Memory B cell (primary cell): ENCODE measurements around the gene CDC6.

Experiments
- ATAC-seq: fragments of 150-1000 bp; cut with Tn5 transposase; 2 replicates; pipeline ENCODE4 v1.10.0; 2021; ENCODE audit warnings: low read depth, mild to moderate bottlenecking, moderate library complexity
- DNase-seq, 2 donors: peaks; one replicate each; pipeline ENCODE4 v3.0.0; 2022; ENCODE audit warnings: low spot score in 2 of 2
- H3K27ac Mint-ChIP-seq: one replicate; pipeline ENCODE4 v1.8.0; 2022; ENCODE audit warnings: mild to moderate bottlenecking, moderate library complexity, mixed read lengths
- H3K27me3 Mint-ChIP-seq: one replicate; pipeline ENCODE4 v1.8.0; 2022; ENCODE audit warnings: mixed read lengths
- H3K36me3 Mint-ChIP-seq: one replicate; pipeline ENCODE4 v1.8.0; 2022; ENCODE audit warnings: mild to moderate bottlenecking, mixed read lengths
- H3K4me1 Mint-ChIP-seq: one replicate; pipeline ENCODE4 v1.8.0; 2022; ENCODE audit warnings: mixed read lengths
- H3K4me3 Mint-ChIP-seq: one replicate; pipeline ENCODE4 v1.8.0; 2022; ENCODE audit warnings: mild to moderate bottlenecking, moderate library complexity, mixed read lengths
- H3K9me3 Mint-ChIP-seq: one replicate; pipeline ENCODE4 v1.8.0; 2022; ENCODE audit warnings: mixed read lengths

Gene CDC6

DNA sequence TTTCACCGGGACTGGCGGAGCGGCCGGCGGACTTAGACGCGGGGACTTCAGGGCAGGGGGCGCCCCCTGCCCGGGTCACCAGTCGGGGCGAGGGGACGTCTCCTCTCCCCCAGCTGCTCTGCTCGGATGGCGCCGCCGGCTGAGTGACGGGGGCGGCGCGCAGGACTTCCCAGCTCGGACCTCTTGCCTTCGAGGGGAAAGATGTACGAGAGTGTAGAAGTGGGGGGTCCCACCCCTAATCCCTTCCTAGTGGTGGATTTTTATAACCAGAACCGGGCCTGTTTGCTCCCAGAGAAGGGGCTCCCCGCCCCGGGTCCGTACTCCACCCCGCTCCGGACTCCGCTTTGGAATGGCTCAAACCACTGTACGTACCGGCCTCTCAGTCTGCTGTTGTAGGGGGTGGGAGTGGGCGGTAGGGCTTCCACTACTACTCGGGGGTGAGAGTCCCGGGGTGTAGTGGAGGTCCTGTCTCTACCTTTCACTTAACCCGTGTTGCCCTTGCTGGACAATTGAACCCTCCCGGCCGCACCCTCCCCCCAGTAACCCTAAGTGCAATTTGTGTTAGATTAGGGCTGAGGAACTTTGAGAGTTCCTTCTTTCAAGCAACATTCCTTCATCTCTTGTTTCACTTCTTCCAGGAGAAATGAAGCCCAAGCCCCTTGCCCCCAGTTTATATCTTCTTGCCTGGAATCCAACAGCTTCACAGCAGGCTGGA is 55.0 kb downstream of the CDC6 start:
- peaks cover 9% of the 10 kb centered on the region for H3K36me3 Mint-ChIP-seq
- peaks cover 71% of the 10 kb centered on the region for H3K4me1 Mint-ChIP-seq
- ATAC-seq (no peak), DNase-seq (peak in 1 of 2 donors; percentile 24)
- H3K27ac Mint-ChIP-seq = peak overlapping the region; percentile 82
- no peaks in the 10 kb centered on the region for H3K27me3 Mint-ChIP-seq
- no peaks in the 10 kb centered on the region for H3K9me3 Mint-ChIP-seq
- H3K4me3 Mint-ChIP-seq = peak overlapping the region; percentile 82

DNA sequence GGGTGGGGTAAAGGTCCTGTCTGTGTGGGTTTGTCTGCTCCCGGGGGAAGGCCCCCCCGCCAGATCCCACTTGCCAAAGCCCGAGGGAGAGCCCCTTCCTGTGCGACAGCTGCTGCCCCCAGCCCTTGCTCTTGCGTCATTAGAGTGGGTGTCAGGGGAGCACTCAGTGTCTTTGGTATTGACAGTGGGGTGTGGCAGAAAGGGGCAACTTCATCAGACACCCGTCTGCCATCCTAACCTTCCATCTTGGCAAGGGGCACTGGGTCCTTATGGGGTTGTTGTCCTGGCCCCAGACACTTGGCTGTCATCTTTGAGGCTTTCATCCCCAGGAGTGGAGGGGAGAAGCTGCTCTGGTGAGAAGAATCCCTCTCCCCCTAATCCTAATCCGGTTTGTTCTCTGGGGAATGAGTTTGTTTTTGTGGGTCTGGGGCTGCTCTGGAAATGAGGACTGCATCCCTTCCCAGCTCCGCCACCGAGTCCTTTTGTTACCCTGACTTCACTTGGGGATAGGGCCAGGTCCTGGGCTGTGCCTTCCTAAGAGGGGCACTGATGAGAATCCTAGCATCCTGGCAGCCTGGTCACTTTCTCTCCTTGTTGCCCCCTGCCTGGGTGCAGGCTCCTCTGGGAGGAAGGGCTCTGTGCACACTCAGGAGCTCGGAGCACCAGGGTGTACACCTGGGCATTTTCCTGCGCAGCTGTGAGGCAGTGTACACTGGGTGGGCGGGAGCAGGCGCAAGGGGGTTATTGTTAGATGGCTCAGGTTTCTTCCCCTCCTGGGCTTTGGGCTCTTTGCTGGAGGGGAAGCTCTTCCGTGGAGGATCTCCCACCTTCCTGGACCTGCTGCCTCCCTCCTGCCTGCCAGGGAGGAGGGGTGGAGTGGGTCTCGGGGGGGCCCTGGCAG is 55.8 kb downstream of the CDC6 start:
- DNase-seq = peak in 1 of 2 donors; percentile 41
- peaks cover 9% of the 10 kb centered on the region for H3K36me3 Mint-ChIP-seq
- H3K9me3 Mint-ChIP-seq = no peaks in the 10 kb centered on the region
- peak; percentile 2 for ATAC-seq
- H3K4me1 Mint-ChIP-seq = peaks cover 75% of the 10 kb centered on the region
- H3K4me3 Mint-ChIP-seq = peak overlapping the region; percentile 82
- peak overlapping the region; percentile 82 for H3K27ac Mint-ChIP-seq
- no peaks in the 10 kb centered on the region for H3K27me3 Mint-ChIP-seq

DNA sequence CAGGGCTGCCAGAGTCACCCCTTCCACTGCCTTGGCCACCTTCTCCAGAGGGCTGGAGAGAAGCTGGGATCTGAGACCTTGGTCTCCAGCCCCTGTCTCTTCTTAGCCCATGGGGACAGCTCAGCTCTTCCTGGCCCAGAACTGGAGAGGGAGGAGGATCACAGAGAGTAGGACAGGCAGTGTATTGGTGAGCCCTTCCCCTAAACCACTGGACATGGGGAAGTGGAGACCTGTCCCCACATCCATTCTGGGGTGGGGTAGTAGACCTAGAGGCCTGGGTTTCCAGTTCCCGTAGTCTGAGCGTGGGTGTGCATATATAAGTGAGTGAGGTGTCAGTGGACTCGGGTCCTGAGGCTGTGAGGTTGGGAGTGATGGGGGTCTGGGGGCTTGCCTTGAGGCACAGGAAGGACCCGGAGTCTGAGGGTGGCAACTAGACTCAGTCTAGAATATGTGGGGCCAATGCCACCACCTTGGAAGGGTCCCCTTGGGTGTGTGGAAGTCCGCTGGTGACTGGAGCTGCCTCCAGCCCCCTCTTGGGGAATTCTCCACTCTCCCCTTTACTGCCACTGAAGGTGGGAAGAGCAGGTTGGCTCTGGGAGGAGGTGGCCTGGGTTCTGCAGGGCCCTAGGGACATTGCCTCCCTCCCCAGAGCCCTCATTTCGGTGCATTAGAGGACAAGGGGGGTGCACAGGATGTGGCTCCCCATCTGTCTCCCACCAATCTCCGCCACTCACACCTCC is 56.9 kb downstream of the CDC6 start:
- Mint-ChIP-seq H3K4me1 (peaks cover 81% of the 10 kb centered on the region), H3K27ac (peak overlapping the region; percentile 82), H3K27me3 (no peaks in the 10 kb centered on the region), H3K9me3 (no peaks in the 10 kb centered on the region), H3K4me3 (peak overlapping the region; percentile 62), H3K36me3 (peaks cover 12% of the 10 kb centered on the region)
- no peak for ATAC-seq
- peak in 1 of 2 donors; percentile 38 for DNase-seq

DNA sequence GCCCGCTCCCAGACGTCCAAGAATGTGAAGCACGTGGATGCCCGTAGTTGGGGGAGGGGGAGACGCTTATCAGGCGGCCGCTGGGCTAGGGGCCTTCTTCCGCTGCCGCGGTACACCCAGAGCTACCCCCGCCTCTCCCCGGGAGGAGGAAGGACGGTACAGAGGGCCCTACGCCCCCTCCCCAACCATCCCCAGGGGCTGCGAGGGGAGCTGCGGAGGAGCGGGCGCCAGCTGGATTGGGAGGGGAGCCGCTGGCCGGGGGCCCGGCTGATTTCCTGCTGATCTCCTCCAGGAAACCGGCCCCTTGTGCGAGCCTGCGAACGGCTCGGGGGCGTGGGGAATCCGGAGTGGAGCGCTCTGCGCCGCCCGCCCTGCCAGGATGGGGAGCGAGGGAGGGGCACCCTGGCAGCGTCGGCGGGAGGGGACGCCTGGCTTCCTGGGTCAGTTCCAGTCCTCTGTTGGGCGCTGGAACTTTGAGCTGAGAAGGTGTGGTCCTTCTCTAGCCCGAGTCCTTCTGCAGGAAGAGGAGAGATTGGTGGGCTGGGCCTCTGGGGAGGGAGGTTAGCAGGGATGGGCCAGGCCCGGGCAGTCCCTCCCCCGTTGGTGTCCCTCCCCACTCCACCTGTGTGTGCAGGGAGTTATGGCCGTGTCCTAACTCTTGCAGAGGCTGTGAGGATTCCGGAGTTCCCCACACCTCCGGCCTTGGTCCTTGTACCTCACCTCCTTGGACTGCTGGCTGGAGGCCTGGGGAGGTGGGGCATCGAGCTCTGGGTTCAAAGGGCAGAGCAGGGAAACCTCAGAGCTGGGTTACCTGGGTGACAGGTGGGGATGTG is 57.7 kb downstream of the CDC6 start:
- Mint-ChIP-seq H3K27me3 (no peaks in the 10 kb centered on the region), H3K27ac (peak overlapping the region; percentile 82), H3K4me3 (peak overlapping the region; percentile 62), H3K36me3 (peaks cover 7% of the 10 kb centered on the region), H3K4me1 (peaks cover 77% of the 10 kb centered on the region), H3K9me3 (no peaks in the 10 kb centered on the region)
- ATAC-seq (no peak), DNase-seq (peak in 1 of 2 donors; percentile 38)

DNA sequence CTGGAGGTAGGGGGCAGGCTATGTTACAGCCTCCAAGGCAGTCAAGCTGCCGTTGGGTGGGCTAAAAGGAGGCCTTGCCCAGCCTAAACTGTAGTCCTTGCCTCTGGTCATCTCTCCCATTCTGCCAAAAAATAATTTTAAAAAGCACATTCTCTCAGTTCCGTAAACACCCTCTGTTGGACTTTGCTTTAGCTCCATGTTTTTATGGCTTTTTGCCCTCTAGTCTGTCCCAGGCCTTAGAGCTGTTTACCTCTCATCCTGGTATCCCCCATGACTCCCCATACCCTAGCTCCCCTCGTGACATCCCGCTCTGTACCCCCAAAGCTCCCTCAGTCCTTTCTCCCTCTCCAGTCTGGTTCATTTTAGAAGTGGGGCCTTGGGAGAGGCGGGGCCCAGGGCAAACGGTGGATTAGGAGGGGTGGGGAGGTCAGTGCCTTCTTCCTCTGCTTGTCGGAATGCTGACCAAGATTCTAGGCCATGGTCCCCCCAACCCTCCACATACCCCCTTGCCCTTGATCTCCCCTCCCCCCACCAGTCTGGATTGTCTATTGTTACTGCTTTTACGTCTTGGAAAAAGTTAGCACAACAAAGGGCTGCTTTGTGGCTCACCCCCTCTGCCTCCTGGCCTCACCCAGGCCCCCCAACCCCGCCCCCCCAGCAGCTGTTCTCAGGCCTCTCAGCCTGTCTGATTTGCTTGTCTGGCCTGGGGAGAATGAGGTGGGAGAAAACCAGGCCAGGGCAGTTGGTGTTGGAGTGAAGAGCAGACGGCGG is 58.5 kb downstream of the CDC6 start:
- Mint-ChIP-seq H3K27me3 (no peaks in the 10 kb centered on the region), H3K4me1 (peaks cover 71% of the 10 kb centered on the region), H3K27ac (peak overlapping the region; percentile 82), H3K4me3 (peak overlapping the region; percentile 62), H3K36me3 (peaks cover 6% of the 10 kb centered on the region), H3K9me3 (no peaks in the 10 kb centered on the region)
- peak in 1 of 2 donors; percentile 12 for DNase-seq
- no peak for ATAC-seq

DNA sequence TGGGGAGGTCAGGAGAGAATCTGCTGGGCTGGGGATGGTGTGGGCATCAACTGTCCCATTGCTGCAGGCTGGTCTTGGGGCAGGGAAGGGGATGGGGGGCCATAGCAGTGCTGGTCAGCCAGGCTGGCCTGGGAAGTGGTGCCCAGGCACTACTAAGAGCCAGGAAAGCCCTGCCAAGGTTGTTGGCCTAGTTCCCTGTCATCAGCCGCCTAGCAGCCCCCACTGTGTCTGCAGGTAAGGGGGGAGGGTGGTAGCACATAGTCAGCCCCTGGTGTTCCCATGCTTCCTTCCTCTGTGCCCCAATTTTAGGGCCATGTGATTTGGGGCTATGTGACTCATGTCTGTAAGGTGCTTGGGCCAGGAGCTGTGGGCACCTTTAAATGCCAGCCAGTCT is 59.1 kb downstream of the CDC6 start:
- Mint-ChIP-seq H3K9me3 (no peaks in the 10 kb centered on the region), H3K4me3 (peak overlapping the region; percentile 51), H3K4me1 (peaks cover 70% of the 10 kb centered on the region), H3K36me3 (peaks cover 6% of the 10 kb centered on the region), H3K27me3 (no peaks in the 10 kb centered on the region), H3K27ac (peak overlapping the region; percentile 82)
- no peak for DNase-seq
- no peak for ATAC-seq

DNA sequence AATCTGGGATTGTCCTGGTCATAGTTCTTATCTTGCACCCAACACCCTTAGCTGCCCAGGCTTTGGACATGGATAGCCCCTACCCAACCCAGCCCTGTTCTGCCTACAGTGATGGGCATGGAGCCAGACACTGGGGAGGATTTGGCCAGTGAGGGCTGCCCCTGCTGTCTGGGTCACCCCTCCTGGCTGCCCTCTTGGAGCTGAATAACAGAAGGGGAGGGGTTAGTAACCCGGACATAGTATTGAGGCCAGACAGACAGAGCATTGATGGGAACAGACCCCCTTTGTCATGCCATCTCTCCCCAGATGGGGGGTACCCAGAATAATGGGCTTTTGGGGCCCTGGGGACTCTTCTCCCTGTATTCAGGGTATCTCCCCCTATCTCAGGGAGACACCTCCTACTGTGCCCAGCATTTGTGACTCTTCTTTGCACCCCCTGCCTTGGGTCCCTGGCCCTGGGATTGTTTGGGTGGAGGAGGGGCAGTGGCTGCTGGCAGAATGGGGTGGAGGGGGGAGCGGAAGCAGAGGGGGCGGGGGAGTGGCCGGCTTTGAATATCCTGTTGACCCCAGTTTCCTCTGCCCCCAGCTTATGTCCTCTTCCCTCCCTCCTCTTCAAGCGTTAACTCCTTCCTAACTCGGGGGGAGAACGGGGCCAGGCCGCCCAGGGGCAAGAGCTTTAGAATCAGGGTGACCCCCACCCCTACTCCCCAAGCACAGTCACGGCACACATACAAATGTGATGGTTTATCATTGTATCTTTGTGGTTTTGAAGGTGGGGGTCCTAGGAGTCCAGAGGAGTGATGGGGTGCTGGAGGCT is 59.8 kb downstream of the CDC6 start:
- H3K27ac Mint-ChIP-seq = peak overlapping the region; percentile 82
- no peaks in the 10 kb centered on the region for H3K27me3 Mint-ChIP-seq
- H3K9me3 Mint-ChIP-seq = no peaks in the 10 kb centered on the region
- no peak for ATAC-seq
- peaks cover 8% of the 10 kb centered on the region for H3K36me3 Mint-ChIP-seq
- peaks cover 73% of the 10 kb centered on the region for H3K4me1 Mint-ChIP-seq
- peak overlapping the region; percentile 51 for H3K4me3 Mint-ChIP-seq
- no peak for DNase-seq

DNA sequence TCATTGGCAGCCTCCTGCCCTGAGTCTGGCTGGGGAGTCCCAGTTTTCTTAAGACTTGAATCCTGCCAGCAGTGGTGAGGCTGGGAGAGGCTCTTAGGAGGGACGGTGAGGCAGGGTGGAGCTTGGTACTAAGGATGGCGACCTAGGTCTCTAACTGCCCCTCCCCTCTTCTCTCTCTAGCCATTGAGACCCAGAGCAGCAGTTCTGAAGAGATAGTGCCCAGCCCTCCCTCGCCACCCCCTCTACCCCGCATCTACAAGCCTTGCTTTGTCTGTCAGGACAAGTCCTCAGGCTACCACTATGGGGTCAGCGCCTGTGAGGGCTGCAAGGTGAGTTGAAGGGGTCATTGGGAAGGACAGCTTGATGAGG is 60.4 kb downstream of the CDC6 start:
- Mint-ChIP-seq H3K36me3 (peaks cover 12% of the 10 kb centered on the region), H3K4me3 (peak overlapping the region; percentile 51), H3K4me1 (peaks cover 74% of the 10 kb centered on the region), H3K27me3 (no peaks in the 10 kb centered on the region), H3K27ac (peak overlapping the region; percentile 82), H3K9me3 (no peaks in the 10 kb centered on the region)
- DNase-seq (no peak), ATAC-seq (no peak)

DNA sequence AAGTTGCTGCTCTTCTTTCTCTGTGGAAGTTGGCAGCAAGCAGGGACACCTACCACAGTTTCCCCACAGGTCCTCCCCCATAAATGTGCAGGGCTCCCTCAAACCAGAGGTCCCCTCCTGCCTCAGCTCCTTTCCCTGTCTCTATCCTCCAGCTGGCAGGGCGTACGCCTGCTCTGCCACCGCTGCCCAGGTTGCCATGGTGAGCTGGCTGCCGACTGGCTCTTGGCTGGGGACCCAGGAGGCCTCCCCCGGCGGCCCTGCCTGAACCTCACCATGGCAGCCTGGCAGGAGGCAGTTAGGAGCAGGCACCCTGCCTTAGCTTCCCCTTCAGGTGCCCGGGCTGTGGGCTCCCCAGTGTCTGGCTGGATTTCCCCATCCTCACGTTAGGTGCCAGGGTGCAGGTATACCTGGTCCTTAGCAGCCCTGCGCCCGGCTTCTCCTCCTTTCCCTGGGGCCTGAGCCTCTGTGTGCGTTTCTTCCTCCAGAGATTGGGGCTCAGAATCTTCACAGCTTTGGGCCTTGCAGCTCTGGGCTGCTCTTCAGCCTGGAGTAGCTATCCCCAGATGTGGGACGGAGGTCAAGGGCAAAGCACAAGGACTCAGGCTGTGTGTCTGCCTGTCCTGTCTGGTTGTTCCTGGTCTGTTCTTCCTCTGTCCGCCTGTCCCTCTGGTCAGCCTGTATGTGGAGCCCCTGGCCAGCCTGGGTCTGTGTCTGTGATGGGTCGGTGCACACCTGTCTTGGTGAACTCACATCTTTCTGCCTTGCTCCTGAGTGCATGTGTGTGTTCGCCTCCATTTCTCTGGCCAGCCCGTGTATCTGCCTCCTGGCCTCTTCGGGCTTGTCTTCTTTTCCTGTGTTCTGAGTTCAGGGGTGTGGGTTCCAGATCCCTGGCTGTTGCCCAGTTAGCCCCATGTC is 61.1 kb downstream of the CDC6 start:
- Mint-ChIP-seq H3K4me1 (peaks cover 67% of the 10 kb centered on the region), H3K9me3 (no peaks in the 10 kb centered on the region), H3K27ac (peak overlapping the region; percentile 82), H3K4me3 (peak overlapping the region; percentile 36), H3K36me3 (peaks cover 12% of the 10 kb centered on the region), H3K27me3 (no peaks in the 10 kb centered on the region)
- ATAC-seq = no peak
- no peak for DNase-seq

DNA sequence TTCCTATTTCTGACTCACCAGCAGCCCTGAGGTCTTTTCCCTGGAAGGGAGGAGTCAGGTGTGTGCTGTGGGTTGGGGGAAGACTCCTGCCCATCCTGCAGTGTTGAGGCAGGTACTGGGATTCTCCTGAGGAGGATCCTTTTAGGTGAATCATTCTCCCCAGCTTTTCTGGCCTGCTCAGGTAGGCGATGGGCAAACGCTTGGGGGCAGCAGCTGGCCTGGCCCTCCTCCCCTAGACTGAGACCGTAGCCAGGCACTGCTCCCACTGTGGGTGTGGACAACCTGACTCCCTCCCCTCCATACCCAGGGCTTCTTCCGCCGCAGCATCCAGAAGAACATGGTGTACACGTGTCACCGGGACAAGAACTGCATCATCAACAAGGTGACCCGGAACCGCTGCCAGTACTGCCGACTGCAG is 61.8 kb downstream of the CDC6 start:
- Mint-ChIP-seq H3K36me3 (peaks cover 12% of the 10 kb centered on the region), H3K4me3 (no peak overlapping the region), H3K27ac (peak overlapping the region; percentile 52), H3K4me1 (peaks cover 60% of the 10 kb centered on the region), H3K9me3 (no peaks in the 10 kb centered on the region), H3K27me3 (no peaks in the 10 kb centered on the region)
- DNase-seq (no peak), ATAC-seq (no peak)

DNA sequence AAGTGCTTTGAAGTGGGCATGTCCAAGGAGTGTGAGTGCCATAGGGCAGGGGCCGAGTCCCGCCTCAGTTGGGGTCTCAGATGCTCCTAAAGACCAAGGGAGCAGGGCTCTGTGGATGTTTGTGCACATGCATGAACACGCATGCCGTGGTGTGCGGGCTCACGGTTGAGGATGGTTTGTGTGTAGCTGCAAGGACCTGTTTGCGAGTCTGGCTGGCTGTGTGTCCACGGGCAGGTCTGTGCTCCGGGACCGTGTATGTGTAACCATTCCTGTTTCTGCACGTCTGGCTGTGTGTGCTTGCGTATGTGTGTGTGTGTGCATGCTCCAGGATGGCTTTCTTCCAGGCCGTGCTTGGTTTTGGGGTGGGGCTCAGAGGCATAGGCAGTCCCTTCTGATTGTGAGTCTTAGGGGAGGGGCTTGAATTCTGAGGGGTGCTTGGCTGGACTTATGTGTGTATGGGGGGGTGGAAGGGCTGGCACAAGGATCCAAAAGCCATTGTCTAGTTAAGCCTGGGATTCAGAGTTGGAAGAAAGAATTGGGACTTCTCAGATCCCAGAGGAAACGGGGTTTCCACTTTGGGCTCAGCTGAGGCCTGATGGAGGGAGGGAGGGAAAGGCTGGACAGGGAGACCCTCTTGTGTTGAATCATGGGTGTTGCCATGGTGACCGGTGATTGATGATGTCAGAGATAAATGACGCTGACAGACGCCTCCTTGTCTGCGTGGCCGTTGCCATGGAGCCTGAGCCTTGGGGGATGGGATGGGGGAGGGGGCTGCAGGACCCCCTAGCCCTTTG is 62.4 kb downstream of the CDC6 start:
- Mint-ChIP-seq H3K4me1 (peaks cover 54% of the 10 kb centered on the region), H3K27me3 (no peaks in the 10 kb centered on the region), H3K4me3 (no peak overlapping the region), H3K9me3 (no peaks in the 10 kb centered on the region), H3K36me3 (peaks cover 12% of the 10 kb centered on the region), H3K27ac (no peak overlapping the region)
- DNase-seq (no peak), ATAC-seq (no peak)
